Heart right ventricle (tissue), 16 donors: ENCODE results near the gene EGFL6. TPM values are rescaled to one million over a fixed set of nuclear protein-coding genes. Genes with fewer than 3 reads are reported as not detected.

Experiments
- ATAC-seq, 8 donors: fragments of 200-7000 bp; cut with Tn5 transposase; one replicate each; pipeline ENCODE4 v1.9.1; 2020; ENCODE audit warnings: mild to moderate bottlenecking in 8 of 8, moderate library complexity in 8 of 8, moderate number of reproducible peaks in 1 of 8
- DNase-seq, 2 donors: peaks; one replicate each; pipeline ENCODE4 v3.0.0-alpha.2; 2020
- H3K27ac ChIP-seq, 10 donors: fragments of 200-600 bp; sonication (generic) in 2 of 10; one replicate each; pipeline versions ENCODE4 v1.5.0 to v1.8.0; 2020 to 2022; ENCODE audit warnings: mild to moderate bottlenecking in 3 of 10
- H3K27me3 ChIP-seq, 7 donors: fragments of 200-600 bp; one replicate each; pipeline ENCODE4 v1.8.0; 2021 to 2022; ENCODE audit warnings: mild to moderate bottlenecking in 2 of 7
- H3K36me3 ChIP-seq, 9 donors: fragments of 200-600 bp; sonication (generic) in 1 of 9; one replicate each; pipeline versions ENCODE4 v1.5.0 to v1.8.0; 2020 to 2022; ENCODE audit warnings: mild to moderate bottlenecking in 2 of 9
- H3K4me1 ChIP-seq, 9 donors: fragments of 200-600 bp; sonication (generic) in 1 of 9; one replicate each; pipeline versions ENCODE4 v1.5.0 to v1.8.0; 2020 to 2022; ENCODE audit warnings: mild to moderate bottlenecking in 4 of 9
- H3K4me3 ChIP-seq, 10 donors: fragments of 200-600 bp; sonication (generic) in 2 of 10; one replicate each; pipeline versions ENCODE4 v1.5.0 to v1.8.0; 2020 to 2022; ENCODE audit warnings: mild to moderate bottlenecking in 7 of 10, moderate library complexity in 2 of 10
- H3K9me3 ChIP-seq, 11 donors: fragments of 200-600 bp in 10 of 11; sonication (generic) in 2 of 11; one replicate each; pipeline versions ENCODE4 v1.5.0 to v1.8.0; 2013 to 2022; ENCODE audit warnings: mild to moderate bottlenecking in 2 of 11, control low read depth in 1 of 11, moderate library complexity in 1 of 11
- CTCF ChIP-seq, 9 donors: fragments of 200-600 bp; sonication (generic) in 2 of 9; IDR thresholded peaks; one replicate each; pipeline versions ENCODE4 v1.5.0 to v1.8.0; 2021 to 2022; ENCODE audit warnings: antibody characterized with exemption in 9 of 9, mild to moderate bottlenecking in 5 of 9, moderate library complexity in 1 of 9
- WGBS, 2 donors: extraction: QIAGEN DNeasy Blood & Tissue Kit; methylation state at CpG; one replicate each; pipeline ENCODE4 v1.1.7; 2013; ENCODE audit warnings: inconsistent platforms in 1 of 2; 5-methylcytosine and 5-hydroxymethylcytosine counted together
- intact Hi-C, 10 donors: fragments of 100-400 bp; cut with DNase I; formaldehyde crosslinking; loops; one replicate each; pipeline versions ENCODE4 v1.11.1 to v1.14.2; 2022
- polyA plus RNA-seq, 2 donors: library from polyadenylated mRNA; stranded (reverse); fragments of 200-250 nt; gene quantifications; one replicate each; pipeline ENCODE4 v1.2.3, GENCODE V29; 2013
- total RNA-seq, 10 donors: library from RNA; stranded (reverse); fragmentation: NEBNext Ultra II Directional in 3 of 10; extraction: Animal tissue kit (Norgen Biotek cat#: 25700) in 3 of 10; gene quantifications; one replicate each; pipeline versions ENCODE4 v1.2.1 to v1.2.4, GENCODE V29; 2021 to 2023
- donor health status: Arrhythmogenic right ventricular cardiomyopathy.
- donor health status: ischemic (EF 13 %, LVEDD 7.1; RV severe dilation, severe dysfunction).
- donor health status: healthy with polysubstance abuse.
- donor health status: DM: no; HTN: yes; CAD: no.
- donor health status: DM: no; HTN: no; CAD: no.
- donor health status: ischemic (EF 25% LVEDD 6.9; RV normal size, moderate dysfunction).
- donor health status: ischemic (EF 25% LVEDD 5.7; RV mildly dilated, moderate dysfunction).
- donor health status: healthy.
- donor health status: DM: yes; HTN: yes; CAD: no.
- donor health status: Ischemic cardiomyopathy.
- donor health status: ischemic (EF 35%, LVEDD 5.7; RV mildly dilated, moderate dysfunction).
- donor health status: nonischemic (EF 11% LVEDD 7.7; RV severe dilation, severe dysfunction).
- donor health status: DM: yes; HTN: yes; CAD: no.
- donor health status: PGD.
- donor health status: ischemic (EF 29% LVEDD 5.4; RV normal size, mild dysfunction).
- donor health status: nonischemic (EF 23%, LVEDD 6.1; RV moderate dilation, normal function).

Gene EGFL6
- total and polyA plus RNA-seq, 12 donors: 0.11 TPM; not detected in 11

GRCh38 chrX:13552892-13553291 is 16.5 kb upstream of the EGFL6 start:
- H3K27ac ChIP-seq: no peak overlapping the region
- TF ChIP-seq CTCF (IDR thresholded peaks at IDR 0.05): no peak
- peaks cover 0 to 84% (median 0%) of the 10 kb centered on the region in 7 donors for H3K27me3 ChIP-seq
- H3K4me1 ChIP-seq: no peaks in the 10 kb centered on the region
- DNase-seq (no peak), ATAC-seq (no peak)
- intact Hi-C loops: no loop called here
- no peak overlapping the region for H3K4me3 ChIP-seq
- no peaks in the 10 kb centered on the region for H3K9me3 ChIP-seq
- no peaks in the 10 kb centered on the region for H3K36me3 ChIP-seq
- 81 to 89% methylated on average over 1 of the region's 1 CpG for WGBS, 2 donors

- TF ChIP-seq CTCF (IDR thresholded peaks at IDR 0.05): no peak
- H3K36me3 ChIP-seq: no peaks in the 10 kb centered on the region
- intact Hi-C loops: no loop called here
- H3K9me3 ChIP-seq: no peaks in the 10 kb centered on the region
- DNase-seq (no peak), ATAC-seq (no peak)
- H3K4me3 ChIP-seq: no peak overlapping the region
- peaks cover 0 to 86% (median 8%) of the 10 kb centered on the region in 7 donors for H3K27me3 ChIP-seq
- 37 to 48% methylated on average over 2 of the region's 2 CpGs for WGBS, 2 donors
- H3K27ac ChIP-seq: no peak overlapping the region
- H3K4me1 ChIP-seq: peaks cover 0 to 7% (median 0%) of the 10 kb centered on the region in 9 donors
Observed at GRCh38 chrX:13565511-13565910, 3.9 kb upstream of the EGFL6 start.

GRCh38 chrX:13570261-13570605 is 832 bp downstream of the EGFL6 start:
- TF ChIP-seq CTCF (IDR thresholded peaks at IDR 0.05): no peak
- Histone ChIP-seq H3K4me3 (no peak overlapping the region), H3K4me1 (peaks cover 0 to 7% (median 0%) of the 10 kb centered on the region in 9 donors), H3K36me3 (no peaks in the 10 kb centered on the region), H3K27ac (no peak overlapping the region), H3K9me3 (no peaks in the 10 kb centered on the region), H3K27me3 (peaks cover 0 to 88% (median 8%) of the 10 kb centered on the region in 7 donors)
- no peak for DNase-seq
- 12 to 17% methylated on average over 8 to 9 of the region's 9 CpGs for WGBS, 2 donors
- ATAC-seq: no peak
- intact Hi-C loops: no loop called here

- WGBS, 2 donors: 72 to 79% methylated on average over 5 of the region's 5 CpGs
- no peak overlapping the region for H3K27ac ChIP-seq
- H3K36me3 ChIP-seq: no peaks in the 10 kb centered on the region
- no peak for TF ChIP-seq CTCF (IDR thresholded peaks at IDR 0.05)
- H3K27me3 ChIP-seq: peaks cover 0 to 79% (median 8%) of the 10 kb centered on the region in 7 donors
- DNase-seq (no peak), ATAC-seq (no peak)
- intact Hi-C loops: no loop called here
- H3K4me1 ChIP-seq: peaks cover 0 to 7% (median 0%) of the 10 kb centered on the region in 9 donors
- no peak overlapping the region for H3K4me3 ChIP-seq
- H3K9me3 ChIP-seq: peaks cover 0 to 3% (median 0%) of the 10 kb centered on the region in 11 donors
Observed at GRCh38 chrX:13571136-13571535, 1.7 kb downstream of the EGFL6 start.
